HG03095 (cell line): ENCODE measurements around the gene THAP11.
"Not testable (repeated sequence)": the region's sequence is repeated elsewhere in the genome, so short reads cannot be mapped to it uniquely, and the experiment has no call there.

Experiments
- ATAC-seq: cut with Tn5 transposase; IDR thresholded peaks from one replicate; pipeline ENCODE4 v1.9.1; 2021; ENCODE audit warnings: moderate library complexity; ENCODE audit not compliant: unreplicated experiment

THAP11 gene

DNA sequence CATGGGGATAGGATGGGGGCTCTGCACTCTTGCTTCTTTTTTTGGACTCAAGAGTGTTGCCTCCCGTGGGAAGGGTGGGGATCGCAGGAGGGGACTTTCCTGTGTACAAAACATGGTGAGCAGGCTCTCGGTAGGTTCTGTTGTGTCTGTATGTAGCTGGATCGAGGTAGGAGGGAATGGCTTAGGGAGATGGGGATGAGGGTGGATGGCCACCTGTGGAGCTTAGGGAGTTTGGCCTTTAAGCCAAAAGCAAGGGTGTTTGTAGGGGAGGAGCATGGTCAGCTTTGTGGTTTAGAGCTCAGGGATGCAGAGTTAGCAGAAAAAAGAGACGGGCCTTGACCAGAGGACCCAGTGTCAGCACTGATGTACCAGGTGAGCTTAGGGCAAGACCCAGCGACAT lies 19.8 kb downstream of the THAP11 start:
- ATAC-seq, result no peak

DNA sequence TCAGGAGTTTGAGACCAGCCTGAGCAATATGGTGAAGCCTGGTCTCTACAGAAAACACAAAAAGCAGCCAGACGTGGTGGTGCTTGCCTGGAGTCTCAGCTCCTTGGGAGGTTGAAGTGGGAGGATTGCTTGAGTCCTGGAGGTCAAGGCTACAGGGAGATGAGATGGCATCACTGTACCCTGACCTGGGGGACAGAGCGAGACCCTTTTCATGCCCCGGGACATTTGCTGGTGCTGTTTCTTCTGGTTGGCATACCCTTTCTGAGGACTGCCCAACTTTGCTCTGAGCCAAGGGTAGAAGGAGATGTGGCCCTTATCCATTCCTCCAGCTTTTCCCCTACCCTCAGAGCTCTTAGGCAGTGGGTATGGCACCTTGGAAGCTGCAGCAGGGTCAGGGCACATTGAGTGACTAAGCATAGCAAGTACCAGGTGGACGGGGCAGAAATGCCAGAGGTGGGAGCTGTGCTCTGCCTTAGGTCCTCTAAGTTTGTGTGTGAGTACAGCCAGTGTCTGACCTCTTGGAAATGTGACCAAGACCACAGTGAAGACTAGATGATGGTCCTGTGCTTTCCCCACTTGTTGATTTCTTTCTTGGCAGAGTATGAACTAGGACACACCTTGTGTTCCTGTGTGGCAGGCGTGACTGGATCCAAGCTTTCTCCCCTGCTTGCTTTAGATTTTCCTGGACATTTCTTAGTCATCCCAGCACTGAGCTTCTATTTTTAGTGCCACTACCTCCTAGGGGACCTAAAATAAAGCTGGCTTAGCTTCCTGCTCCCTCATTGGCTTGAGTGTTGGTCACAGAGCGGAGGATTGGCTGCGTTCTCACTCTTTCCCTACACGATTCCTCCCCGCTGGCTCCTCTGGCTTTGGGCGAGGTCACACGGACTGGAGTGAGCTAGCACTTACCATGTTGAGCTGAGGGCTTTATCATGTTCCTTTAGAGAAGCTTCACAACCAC lies 20.8 kb downstream of the THAP11 start:
- ATAC-seq, result no peak

DNA sequence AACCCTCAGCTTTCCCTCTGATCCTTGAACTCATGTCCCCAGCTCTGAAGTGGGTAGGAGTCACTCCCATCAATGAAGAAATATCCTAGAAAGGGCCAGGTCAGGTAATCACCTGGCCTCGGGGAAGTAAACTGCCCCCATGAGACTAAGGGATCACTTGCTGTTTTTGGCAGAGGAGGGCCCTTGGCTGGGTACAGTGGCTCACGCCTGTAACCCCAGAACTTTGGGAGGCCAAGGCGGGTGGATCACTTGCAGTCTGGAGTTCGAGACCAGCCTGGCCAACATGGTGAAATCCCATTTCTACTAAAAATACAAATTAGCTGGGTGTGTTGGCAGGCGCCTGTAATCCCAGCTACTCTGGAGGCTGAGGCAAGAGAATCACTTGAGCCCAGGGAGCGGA lies 21.9 kb downstream of the THAP11 start:
- ATAC-seq, result not testable (repeated sequence)

DNA sequence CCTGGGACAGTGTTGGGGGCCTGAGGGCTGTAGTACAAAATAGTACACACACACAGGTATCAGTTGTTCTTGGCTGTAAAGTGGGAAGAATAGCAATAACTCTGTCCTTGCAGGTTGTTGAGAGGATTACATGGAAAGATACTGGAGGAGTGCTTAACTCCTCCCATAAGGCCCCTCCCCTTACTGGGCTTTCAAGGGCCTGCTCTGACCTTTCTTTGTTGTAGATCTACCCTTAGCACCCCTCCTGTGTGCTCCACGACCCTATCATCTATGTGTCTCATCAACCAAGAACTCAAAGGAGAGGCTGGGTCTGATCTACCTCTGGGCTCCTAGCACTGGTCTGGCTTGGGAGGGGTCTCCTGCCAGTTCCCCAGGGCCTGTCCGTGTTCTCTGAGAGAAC lies 22.5 kb downstream of the THAP11 start:
- ATAC-seq, result no peak

DNA sequence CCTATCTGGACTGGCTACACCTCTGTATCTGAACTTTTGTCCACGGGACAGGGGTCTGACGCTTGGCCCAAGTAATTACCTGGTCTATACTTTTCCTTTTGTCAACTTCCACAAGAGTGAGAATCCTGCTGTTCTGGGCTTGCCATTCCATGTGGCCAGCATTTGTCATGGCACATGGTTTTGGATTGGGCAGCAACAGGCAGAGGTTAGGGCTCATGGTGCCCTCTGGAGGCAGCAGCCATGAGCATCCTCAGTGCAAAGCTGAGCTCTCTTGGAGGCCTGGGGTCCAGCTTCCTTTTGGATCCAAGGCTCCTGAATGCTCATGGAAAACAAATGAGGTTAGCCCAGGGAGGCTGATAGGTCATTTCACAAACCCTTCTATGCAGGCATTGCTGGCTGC lies 23.2 kb downstream of the THAP11 start:
- no peak for ATAC-seq

DNA sequence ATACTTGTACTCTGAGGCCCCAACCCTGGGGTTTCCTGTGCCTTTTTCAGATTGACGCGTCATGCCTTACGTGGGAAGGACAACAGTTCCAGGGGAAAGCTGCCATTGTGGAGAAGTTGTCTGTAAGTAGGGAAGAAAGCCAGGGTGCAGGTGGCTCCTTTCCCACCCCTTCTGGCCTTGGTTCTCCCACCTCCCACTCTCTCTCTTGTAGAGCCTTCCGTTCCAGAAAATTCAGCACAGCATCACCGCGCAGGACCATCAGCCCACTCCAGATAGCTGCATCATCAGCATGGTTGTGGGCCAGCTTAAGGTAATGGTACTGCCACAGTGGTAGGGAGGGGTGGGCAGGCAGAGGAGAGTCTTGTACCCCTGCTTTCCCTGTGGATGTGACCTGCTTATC lies 26.2 kb downstream of the THAP11 start:
- ATAC-seq, result no peak

DNA sequence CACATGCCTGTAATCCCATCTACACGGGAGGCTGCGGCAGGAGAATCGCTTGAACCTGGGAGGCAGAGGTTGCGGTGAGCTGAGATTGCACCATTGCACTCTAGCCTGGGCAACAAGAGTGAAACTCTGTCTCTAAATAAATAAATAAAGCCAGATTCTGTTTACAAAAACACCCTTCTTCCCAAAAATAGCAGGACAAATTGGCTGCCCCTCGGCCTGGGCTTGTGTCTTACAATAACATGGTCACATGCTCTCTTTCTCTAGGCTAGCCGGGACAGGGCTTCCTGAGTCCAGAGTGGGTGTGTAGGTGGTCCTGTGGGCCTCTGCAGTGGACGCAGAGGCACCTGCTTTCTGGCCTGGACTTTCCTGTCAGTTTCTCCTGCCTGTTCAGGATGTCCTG lies 27.5 kb downstream of the THAP11 start:
- no peak for ATAC-seq

DNA sequence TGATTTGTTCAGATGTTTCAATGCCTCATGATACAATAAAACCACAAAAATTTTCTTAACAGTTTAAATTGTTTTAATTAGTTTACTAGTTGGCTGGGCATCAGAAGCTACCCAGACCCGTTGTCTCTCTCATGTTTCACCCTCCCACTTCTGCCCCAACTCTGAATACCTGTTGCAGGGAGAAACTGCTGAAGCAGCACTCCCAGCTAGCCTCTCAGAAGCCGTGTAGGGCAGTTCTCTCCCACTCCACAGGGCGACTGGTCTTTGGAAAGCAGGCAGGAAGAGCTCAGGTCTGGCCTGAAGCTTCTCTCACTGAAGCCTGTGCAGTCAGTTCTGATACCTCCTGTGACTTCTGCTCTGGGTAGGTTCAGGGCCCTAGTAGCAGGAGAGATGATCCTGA lies 29.1 kb downstream of the THAP11 start:
- no peak for ATAC-seq

DNA sequence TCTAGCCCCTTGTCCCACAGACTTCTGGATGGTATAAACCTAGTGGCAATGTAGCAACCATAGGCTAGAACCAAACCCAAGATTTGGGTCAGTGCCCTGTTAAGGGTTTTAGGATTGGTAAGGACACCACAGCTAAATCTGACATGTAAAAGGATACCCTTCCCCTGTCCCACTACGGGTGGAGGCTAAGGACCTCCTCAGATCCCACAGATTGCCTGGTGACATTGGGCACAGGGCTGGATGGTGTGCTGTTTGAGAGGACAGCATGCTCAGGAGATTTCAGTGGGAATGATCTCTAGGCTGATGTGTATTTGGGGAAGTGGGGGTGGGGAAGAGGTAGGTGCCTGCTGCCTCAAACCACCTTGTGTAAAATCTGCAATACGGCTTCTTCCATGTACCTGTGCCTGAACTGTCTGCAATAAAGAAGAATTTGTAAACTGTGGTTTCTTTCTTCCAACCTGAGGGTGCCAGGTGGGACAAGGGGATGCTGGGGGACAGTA lies 30.1 kb downstream of the THAP11 start:
- no peak for ATAC-seq

DNA sequence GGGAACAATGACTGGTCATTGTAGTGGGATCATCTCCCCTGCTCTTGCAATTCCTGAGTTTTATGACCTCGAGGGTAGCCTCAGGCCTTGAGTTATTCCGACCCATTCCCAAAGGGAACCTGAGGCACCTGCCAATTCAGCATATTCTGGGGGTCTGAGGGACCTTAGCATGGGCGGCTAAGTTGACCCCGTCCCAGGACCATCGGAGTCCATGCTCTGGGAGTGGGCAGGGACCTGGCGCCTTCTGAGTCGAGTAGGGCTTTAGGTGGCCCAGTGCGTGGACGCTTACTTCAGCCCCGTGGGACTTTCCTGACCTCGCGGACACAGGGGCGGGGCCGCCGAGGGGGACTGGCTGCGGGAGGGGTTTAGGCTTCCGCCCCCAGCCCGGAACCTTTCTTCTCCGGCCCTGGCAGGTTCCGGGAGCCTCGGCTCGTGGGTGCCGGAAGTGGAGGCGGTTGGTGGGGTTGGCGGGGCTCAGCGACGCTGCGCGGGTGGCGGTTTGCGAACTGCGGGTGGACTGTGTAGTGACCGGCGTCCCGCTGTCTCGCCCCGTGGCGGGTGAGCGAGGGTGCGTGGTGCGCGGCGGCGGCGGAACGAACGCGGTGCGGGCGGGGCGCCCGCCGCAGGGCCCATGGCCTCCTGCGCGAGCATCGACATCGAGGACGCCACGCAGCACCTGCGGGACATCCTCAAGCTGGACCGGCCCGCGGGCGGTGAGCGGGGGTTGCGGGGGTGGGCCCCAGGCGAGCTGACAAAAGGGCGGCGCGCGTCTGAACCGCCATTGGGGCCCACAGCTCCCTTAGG lies 30.7 kb downstream of the THAP11 start, which contains the start of gene EDC4:
Gene EDC4 (plus strand): TSS at position 422 of the 804 bp plus-strand sequence. CDS start 210 bp downstream, at position 632.
- ATAC-seq, result peak; percentile 58

DNA sequence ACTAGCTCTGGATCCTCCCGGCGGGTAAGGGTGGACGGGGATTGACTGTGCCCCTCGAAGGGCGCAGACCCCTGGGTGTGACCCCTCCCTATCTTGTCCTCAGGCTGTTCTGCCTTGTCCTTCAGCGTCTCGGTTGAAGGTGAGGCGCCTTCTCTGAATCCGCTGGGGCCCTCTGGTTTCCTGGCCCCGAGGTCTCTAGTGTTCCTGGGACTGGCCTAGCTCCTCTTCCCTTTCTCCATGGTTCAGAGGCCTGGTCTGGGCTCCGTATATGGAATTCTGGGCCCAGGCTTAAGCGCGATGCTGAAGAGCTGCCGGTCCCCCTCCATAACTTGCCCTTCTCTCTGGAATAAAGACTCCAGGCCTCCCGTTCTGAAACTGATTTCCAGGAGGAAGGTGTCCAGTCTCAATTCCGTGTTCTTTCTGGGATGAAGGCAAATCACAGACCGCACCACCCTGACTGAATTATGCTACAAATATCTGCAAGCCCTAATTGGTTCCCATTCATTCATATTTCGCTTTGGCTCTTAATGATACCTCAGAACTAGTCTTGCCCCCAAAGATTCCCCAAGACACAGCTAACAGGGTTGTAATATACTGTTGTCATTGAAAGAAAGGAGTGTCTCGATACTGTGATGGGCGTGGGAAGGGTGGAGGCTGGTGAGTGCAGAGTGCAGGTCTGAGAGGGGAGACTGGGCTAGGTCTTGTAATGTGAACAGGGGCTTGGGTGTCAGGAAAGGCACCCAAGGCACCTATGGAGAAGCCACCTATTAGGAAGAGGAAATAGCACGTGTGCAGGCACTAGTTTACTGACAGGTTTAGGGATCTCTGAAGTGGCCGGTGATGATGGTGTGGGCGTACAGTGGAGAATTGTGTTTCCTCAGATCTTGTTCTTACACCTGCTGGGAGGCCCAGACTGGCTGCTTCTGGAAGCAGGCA lies 31.6 kb downstream of the THAP11 start:
- ATAC-seq, result no peak

DNA sequence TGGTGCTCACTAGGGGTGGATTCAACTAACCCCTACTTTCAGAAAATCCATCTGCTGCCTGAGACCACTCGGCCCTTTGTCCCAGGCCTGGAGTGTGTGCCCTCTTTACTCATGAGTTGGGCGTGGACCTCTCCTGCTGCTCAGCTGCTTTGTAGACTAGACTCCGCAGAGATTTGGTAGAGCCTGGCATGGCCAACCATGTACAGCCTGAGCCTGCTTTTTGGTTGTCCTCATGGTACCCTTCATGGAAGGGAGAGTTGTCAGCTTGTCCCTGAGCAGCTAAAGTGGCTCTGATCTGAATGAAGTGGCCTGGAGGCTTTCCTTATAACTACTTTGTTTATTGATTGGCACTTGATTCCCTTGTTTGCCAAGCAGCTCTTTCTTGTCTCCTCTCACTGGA lies 32.3 kb downstream of the THAP11 start:
- no peak for ATAC-seq

DNA sequence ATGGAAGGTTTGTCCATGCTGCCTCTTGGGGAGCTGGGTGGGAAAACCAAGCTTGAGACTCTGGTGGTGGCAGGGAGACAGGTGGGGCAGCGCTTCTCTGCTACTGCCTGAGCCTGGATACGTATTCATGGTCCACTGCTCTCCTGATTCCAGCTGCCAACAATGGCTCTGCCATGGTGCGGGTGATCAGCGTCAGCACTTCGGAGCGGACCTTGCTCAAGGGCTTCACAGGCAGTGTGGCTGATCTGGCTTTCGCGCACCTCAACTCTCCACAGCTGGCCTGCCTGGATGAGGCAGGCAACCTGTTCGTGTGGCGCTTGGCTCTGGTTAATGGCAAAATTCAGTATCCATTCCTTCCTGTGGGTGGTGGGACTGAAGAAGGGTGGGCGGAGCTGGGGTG lies 34.9 kb downstream of the THAP11 start:
- ATAC-seq, result no peak

DNA sequence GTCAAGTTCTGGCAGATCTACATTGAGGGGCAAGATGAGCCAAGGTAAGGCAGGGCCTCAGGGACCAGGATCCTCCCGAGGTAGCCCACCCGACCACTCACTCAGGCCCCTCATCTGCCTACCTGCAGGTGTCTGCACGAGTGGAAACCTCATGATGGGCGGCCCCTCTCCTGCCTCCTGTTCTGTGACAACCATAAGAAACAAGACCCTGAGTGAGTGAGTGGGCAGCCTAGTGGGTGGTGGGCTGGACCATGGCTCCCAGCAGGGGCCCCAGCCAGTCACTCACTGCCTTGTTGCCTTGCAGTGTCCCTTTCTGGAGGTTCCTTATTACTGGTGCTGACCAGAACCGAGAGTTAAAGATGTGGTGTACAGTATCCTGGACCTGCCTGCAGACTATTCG lies 36.1 kb downstream of the THAP11 start:
- no peak for ATAC-seq

DNA sequence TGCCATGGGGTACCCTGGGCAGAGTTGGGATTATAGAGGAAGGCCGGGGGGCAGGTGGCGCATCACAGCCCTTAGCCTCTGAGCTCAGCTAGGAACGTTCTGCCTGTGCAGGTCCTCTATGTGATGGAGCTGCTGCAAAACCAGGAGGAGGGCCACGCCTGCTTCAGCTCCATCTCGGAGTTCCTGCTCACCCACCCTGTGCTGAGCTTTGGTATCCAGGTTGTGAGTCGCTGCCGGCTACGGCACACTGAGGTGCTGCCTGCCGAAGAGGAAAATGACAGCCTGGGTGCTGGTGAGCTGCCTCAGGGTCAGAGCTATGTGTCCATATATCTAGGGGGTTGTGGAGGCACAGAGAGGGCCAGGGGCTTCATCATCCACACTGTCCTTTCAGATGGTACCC lies 36.7 kb downstream of the THAP11 start:
- ATAC-seq, result no peak

DNA sequence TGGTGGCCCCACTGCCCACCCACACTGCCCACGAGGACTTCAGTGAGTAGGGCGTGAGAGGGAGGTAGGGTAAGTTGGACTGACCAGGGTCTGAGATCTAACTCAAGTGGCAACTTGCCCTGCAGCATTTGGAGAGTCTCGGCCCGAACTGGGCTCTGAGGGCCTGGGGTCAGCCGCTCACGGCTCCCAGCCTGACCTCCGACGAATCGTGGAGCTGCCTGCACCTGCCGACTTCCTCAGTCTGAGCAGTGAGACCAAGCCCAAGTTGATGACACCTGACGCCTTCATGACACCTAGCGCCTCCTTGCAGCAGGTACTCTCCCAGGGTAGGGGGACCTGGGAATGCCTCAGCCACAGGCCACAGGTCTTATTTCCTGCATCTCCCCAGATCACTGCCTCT lies 37.3 kb downstream of the THAP11 start:
- no peak for ATAC-seq

DNA sequence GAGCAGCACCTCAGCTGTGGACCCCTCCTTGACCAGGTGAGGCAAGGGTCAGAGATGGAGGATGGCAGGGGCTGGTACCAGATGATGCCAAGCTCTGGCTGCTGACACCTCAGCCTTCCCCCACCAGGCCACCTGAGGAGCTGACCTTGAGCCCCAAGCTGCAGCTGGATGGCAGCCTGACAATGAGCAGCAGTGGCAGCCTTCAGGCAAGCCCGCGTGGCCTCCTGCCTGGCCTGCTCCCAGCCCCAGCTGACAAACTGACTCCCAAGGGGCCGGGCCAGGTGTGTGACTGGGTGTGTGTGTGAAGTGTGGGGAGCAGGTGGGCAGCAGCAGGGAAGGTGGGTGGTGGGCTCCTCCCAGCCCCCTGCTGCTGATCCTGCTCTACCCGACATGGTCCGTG lies 37.8 kb downstream of the THAP11 start:
- ATAC-seq, result no peak

DNA sequence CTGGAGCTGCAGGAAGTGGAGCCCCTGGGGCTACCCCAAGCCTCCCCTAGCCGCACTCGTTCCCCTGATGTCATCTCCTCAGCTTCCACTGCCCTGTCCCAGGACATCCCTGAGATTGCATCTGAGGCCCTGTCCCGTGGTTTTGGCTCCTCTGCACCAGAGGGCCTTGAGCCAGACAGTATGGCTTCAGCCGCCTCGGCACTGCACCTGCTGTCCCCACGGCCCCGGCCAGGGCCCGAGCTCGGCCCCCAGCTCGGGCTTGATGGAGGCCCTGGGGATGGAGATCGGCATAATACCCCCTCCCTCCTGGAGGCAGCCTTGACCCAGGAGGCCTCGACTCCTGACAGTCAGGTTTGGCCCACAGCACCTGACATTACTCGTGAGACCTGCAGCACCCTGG lies 38.5 kb downstream of the THAP11 start:
- ATAC-seq, result no peak

DNA sequence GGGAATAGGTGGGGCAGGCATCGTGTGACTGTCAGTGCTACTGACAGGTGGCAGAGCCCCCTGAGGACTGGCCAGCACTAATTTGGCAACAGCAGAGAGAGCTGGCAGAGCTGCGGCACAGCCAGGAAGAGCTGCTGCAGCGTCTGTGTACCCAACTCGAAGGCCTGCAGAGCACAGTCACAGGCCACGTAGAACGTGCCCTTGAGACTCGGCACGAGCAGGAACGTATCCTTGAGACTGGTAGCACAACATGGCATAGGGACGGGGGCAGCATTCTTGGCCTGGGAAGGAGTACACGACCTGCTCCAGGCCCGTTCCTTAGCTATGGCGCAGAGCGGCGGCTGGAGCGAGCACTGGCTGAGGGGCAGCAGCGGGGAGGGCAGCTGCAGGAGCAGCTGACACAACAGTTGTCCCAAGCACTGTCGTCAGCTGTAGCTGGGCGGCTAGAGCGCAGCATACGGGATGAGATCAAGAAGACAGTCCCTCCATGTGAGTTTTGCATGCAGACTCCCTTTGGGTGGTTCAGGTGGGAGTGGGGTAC lies 39.6 kb downstream of the THAP11 start:
- ATAC-seq, result no peak

DNA sequence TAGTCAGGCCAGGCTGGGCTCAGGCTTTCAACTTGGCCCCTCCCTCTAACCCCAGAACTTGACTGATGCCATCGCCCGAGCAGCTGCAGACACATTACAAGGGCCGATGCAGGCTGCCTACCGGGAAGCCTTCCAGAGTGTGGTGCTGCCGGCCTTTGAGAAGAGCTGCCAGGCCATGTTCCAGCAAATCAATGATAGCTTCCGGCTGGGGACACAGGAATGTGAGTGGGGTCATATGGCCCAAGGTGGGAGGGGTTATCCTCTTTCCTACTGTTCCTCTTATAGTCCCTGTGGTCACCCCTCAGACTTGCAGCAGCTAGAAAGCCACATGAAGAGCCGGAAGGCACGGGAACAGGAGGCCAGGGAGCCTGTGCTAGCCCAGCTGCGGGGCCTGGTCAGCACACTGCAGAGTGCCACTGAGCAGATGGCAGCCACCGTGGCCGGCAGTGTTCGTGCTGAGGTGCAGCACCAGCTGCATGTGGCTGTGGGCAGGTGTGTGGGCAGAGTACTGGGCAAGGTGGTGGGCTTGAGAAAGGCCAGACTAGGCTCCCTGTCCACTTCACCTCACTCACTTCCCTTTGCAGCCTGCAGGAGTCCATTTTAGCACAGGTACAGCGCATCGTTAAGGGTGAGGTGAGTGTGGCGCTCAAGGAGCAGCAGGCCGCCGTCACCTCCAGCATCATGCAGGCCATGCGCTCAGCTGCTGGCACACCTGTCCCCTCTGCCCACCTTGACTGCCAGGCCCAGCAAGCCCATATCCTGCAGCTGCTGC lies 40.4 kb downstream of the THAP11 start:
- no peak for ATAC-seq
